T-cell (primary cell): ENCODE results near the gene SDK2. TPM values are rescaled to one million over a fixed set of nuclear protein-coding genes. Genes with fewer than 3 reads are reported as not detected.

ENCODE experiments used
- ATAC-seq, 4 experiments: fragments of 200-7000 bp in 3 of 4; fragments of 150-1000 bp in 1 of 4; cut with Tn5 transposase; replicated peaks in 1 of 4; 1 replicate in 3 of 4; 2 replicates in 1 of 4; pipeline ENCODE4 v1.10.0; 2021; ENCODE audit warnings: moderate library complexity in 3 of 4, mild to moderate bottlenecking in 2 of 4, moderate number of reproducible peaks in 1 of 4
- CTCF ChIA-PET, 2 donors: fragments of 300-600 bp; sonication (Branson Sonifier 250); formaldehyde crosslinking; loops; one replicate each; lab custom pipeline; 2022; ENCODE audit warnings: antibody characterized with exemption in 2 of 2; lab: Charles Lee
- POLR2A ChIA-PET, 2 donors: fragments of 300-600 bp; sonication (Branson Sonifier 250); formaldehyde crosslinking; loops; one replicate each; lab custom pipeline; 2022; ENCODE audit warnings: antibody characterized with exemption in 2 of 2; lab: Charles Lee
- DNase-seq, 35 experiments: peaks; one replicate each; pipeline versions ENCODE4 v3.0.0 to v3.0.0-alpha.2; 2013 to 2023
- H3K27ac ChIP-seq: one replicate; pipeline ENCODE4 v1.5.1; 2013; ENCODE audit warnings: low read length
- H3K27me3 ChIP-seq, 2 experiments: replicated peaks in 1 of 2; 1 replicate in 1 of 2; 2 replicates in 1 of 2; pipeline versions ENCODE4 v1.6.1 to v1.7.0; 2013; ENCODE audit warnings: low read length in 1 of 2, mixed read lengths in 1 of 2; ENCODE audit not compliant: control insufficient read depth in 2 of 2, insufficient read depth in 2 of 2; ENCODE audit errors: extremely low read depth in 1 of 2
- H3K36me3 ChIP-seq, 2 donors: 1 replicate in 1 of 2; 2 replicates in 1 of 2; pipeline versions ENCODE4 v1.6.1 to v1.7.0; 2013; ENCODE audit warnings: low read length in 1 of 2; ENCODE audit not compliant: control insufficient read depth in 2 of 2, insufficient read depth in 1 of 2; ENCODE audit errors: extremely low read depth in 1 of 2
- H3K4me1 ChIP-seq, 2 experiments: 1 replicate in 1 of 2; 2 replicates in 1 of 2; pipeline versions ENCODE4 v1.6.1 to v1.7.0; 2013; ENCODE audit warnings: low read length in 2 of 2, mixed read lengths in 1 of 2; ENCODE audit not compliant: insufficient read depth in 2 of 2, control insufficient read depth in 1 of 2; ENCODE audit errors: extremely low read depth in 1 of 2
- H3K4me3 ChIP-seq, 2 donors: 1 replicate in 1 of 2; 2 replicates in 1 of 2; pipeline versions ENCODE4 v1.5.1 to v1.7.0; 2013; ENCODE audit warnings: mild to moderate bottlenecking in 2 of 2, low read length in 1 of 2, moderate library complexity in 1 of 2; ENCODE audit not compliant: control insufficient read depth in 1 of 2; ENCODE audit errors: extremely low read depth in 1 of 2
- H3K9me3 ChIP-seq: 2 replicates; pipeline ENCODE4 v1.7.0; 2013
- H3K27ac Mint-ChIP-seq, 2 donors: one replicate each; pipeline ENCODE4 v1.8.0; 2020 to 2021; ENCODE audit warnings: mild to moderate bottlenecking in 2 of 2, mixed read lengths in 2 of 2
- H3K27me3 Mint-ChIP-seq, 2 donors: one replicate each; pipeline ENCODE4 v1.8.0; 2021 to 2022; ENCODE audit warnings: mixed read lengths in 2 of 2
- H3K36me3 Mint-ChIP-seq: one replicate; pipeline ENCODE4 v1.8.0; 2021; ENCODE audit warnings: mixed read lengths
- H3K4me1 Mint-ChIP-seq, 3 donors: one replicate each; pipeline ENCODE4 v1.8.0; 2020 to 2022; ENCODE audit warnings: mixed read lengths in 3 of 3, mild to moderate bottlenecking in 1 of 3
- H3K4me3 Mint-ChIP-seq, 3 donors: one replicate each; pipeline ENCODE4 v1.8.0; 2020 to 2022; ENCODE audit warnings: mild to moderate bottlenecking in 3 of 3, mixed read lengths in 3 of 3, moderate library complexity in 3 of 3
- H3K9me3 Mint-ChIP-seq, 3 donors: one replicate each; pipeline ENCODE4 v1.8.0; 2020 to 2022; ENCODE audit warnings: mixed read lengths in 3 of 3
- WGBS: methylation state at CpG from one replicate; pipeline ENCODE4 v1.1.5; 2013; ENCODE audit warnings: missing lambda C conversion rate; ENCODE audit not compliant: insufficient coverage; 5-methylcytosine and 5-hydroxymethylcytosine counted together
- total RNA-seq, 35 experiments: library from RNA in 6 of 35; stranded (reverse) in 6 of 35; fragments of 120-200 nt in 1 of 35; gene quantifications; one replicate each; pipeline versions ENCODE4 v1.2.1 to v1.2.4 and lab custom pipeline; 2013 to 2026

Gene SDK2
- total RNA-seq, 5 donors from 2014 or later (not counting 1 experiment from before 2014, with no cell fraction given), result 2.9 to 8.3 (median 4.8) TPM

GRCh38 chr17:73396431-73397277 is 247.6 kb downstream of the SDK2 start:
- Mint-ChIP-seq H3K9me3 (no peaks in the 10 kb centered on the region), H3K4me3 (no peak overlapping the region), H3K36me3 (peaks cover 6% of the 10 kb centered on the region), H3K4me1 (no peaks in the 10 kb centered on the region), H3K27me3 (no peaks in the 10 kb centered on the region), H3K27ac (no peak overlapping the region)
- Histone ChIP-seq H3K36me3 (no peaks in the 10 kb centered on the region), H3K9me3 (no peaks in the 10 kb centered on the region), H3K27ac (no peak overlapping the region), H3K4me3 (no peak overlapping the region), H3K4me1 (no peaks in the 10 kb centered on the region), H3K27me3 (peaks cover 0 to 14% of the 10 kb centered on the region in 2 experiments)
- ChIA-PET POLR2A (no interaction called here), CTCF (no interaction called here)
- no peak for DNase-seq
- ATAC-seq, result no peak
- WGBS, result 83% methylated on average over 19 of the region's 21 CpGs

DNA sequence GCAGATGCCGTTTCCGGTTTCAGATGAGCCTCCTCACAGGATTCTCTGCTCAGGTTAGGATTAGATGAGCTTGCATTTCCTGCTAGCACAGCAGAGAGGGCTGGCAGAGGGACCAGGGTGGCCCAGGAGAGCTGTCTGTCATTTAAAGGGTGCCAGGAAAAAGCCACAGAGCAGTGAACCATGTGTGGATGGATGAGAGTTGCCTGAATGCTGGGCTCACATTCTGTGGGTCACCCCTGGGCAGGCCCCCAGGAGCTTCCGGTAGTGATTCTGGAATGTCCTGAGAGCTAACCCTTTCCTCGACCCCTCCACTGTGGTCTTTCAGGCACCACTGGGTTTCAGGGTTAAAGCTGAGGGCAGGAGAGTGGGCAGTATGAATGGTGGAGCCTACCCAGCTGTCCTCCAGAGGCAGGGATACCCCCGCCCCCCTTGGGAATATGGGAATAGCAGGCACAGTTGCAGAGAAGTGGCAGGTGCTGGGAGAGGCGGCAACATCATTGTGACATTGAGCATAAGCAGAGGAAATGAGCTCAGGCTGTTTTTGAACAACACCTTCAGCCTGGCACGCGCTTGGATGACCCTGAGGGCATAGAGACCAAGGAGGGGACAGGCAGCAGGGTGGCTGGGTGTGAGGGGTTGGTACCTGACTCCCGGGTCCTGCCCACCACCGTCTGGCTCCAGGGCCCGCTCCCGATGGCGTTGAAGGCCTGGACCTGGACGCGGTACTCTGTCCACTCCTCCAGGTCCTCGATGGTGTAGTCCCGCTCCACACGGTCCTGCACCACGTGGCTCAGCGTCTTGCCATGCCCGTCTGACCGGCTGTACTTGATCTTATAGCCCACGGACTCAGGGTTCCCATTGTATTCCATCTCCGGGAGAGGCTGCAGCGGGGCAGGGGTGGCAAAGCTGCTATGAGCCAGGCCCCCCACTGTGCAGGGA is 249.5 kb downstream of the SDK2 start:
- Mint-ChIP-seq H3K27ac (no peak overlapping the region), H3K4me3 (no peak overlapping the region), H3K4me1 (no peaks in the 10 kb centered on the region), H3K27me3 (no peaks in the 10 kb centered on the region), H3K36me3 (no peaks in the 10 kb centered on the region), H3K9me3 (no peaks in the 10 kb centered on the region)
- Histone ChIP-seq H3K4me1 (no peaks in the 10 kb centered on the region), H3K4me3 (no peak overlapping the region), H3K27me3 (peaks cover 0 to 17% of the 10 kb centered on the region in 2 experiments), H3K9me3 (no peaks in the 10 kb centered on the region), H3K36me3 (no peaks in the 10 kb centered on the region), H3K27ac (no peak overlapping the region)
- POLR2A ChIA-PET, result no interaction called here
- CTCF ChIA-PET, result no interaction called here
- DNase-seq (no peak), ATAC-seq (no peak)
- 92% methylated on average over 22 of the region's 25 CpGs for WGBS

DNA sequence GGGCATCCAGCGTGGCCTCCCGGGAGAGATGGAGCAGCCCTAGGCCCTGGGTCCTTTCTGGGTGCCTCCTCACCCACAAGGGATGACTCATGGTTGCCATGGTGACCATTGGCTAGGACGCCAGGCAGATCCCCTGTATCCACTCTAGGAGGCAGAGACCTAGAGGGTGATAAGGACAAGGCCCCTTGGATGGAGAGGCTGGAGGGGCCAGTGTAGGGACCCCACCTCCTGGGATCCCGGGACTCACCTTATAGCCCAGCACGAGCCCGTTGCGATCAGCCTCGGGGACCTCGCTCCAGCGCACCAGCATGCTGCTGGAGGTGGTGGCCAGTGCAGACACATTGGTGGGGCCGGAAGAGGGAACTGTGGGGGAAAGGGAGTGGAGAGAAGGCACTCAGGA is 250.3 kb downstream of the SDK2 start:
- H3K36me3 Mint-ChIP-seq, result no peaks in the 10 kb centered on the region
- H3K9me3 Mint-ChIP-seq, result no peaks in the 10 kb centered on the region
- H3K27me3 Mint-ChIP-seq, result no peaks in the 10 kb centered on the region
- 83% methylated on average over 8 of the region's 11 CpGs for WGBS
- no peaks in the 10 kb centered on the region for H3K4me1 Mint-ChIP-seq
- Histone ChIP-seq H3K27ac (no peak overlapping the region), H3K9me3 (no peaks in the 10 kb centered on the region), H3K4me3 (no peak overlapping the region), H3K36me3 (no peaks in the 10 kb centered on the region), H3K4me1 (no peaks in the 10 kb centered on the region), H3K27me3 (peaks cover 0 to 16% of the 10 kb centered on the region in 2 experiments)
- DNase-seq, result no peak
- H3K27ac Mint-ChIP-seq, result no peak overlapping the region
- ChIA-PET POLR2A (no interaction called here), CTCF (no interaction called here)
- ATAC-seq, result no peak
- no peak overlapping the region for H3K4me3 Mint-ChIP-seq

GRCh38 chr17:73393381-73393780 is 250.9 kb downstream of the SDK2 start:
- Histone ChIP-seq H3K36me3 (no peaks in the 10 kb centered on the region), H3K4me1 (no peaks in the 10 kb centered on the region), H3K27ac (no peak overlapping the region), H3K27me3 (peaks cover 0 to 14% of the 10 kb centered on the region in 2 experiments), H3K9me3 (no peaks in the 10 kb centered on the region), H3K4me3 (no peak overlapping the region)
- H3K4me1 Mint-ChIP-seq, result no peaks in the 10 kb centered on the region
- POLR2A ChIA-PET, result no interaction called here
- DNase-seq (no peak), ATAC-seq (no peak)
- H3K27me3 Mint-ChIP-seq, result no peaks in the 10 kb centered on the region
- 93% methylated on average over 14 of the region's 14 CpGs for WGBS
- no peak overlapping the region for H3K27ac Mint-ChIP-seq
- CTCF ChIA-PET, result no interaction called here
- no peak overlapping the region for H3K4me3 Mint-ChIP-seq
- no peaks in the 10 kb centered on the region for H3K9me3 Mint-ChIP-seq
- H3K36me3 Mint-ChIP-seq, result no peaks in the 10 kb centered on the region

- Mint-ChIP-seq H3K4me3 (no peak overlapping the region), H3K9me3 (no peaks in the 10 kb centered on the region), H3K27ac (no peak overlapping the region), H3K36me3 (peaks cover 3% of the 10 kb centered on the region), H3K4me1 (no peaks in the 10 kb centered on the region), H3K27me3 (no peaks in the 10 kb centered on the region)
- Histone ChIP-seq H3K9me3 (no peaks in the 10 kb centered on the region), H3K4me3 (no peak overlapping the region), H3K4me1 (no peaks in the 10 kb centered on the region), H3K36me3 (no peaks in the 10 kb centered on the region), H3K27me3 (peaks cover 0 to 9% of the 10 kb centered on the region in 2 experiments), H3K27ac (no peak overlapping the region)
- DNase-seq, result no peak
- ATAC-seq, result no peak
- ChIA-PET CTCF (interaction anchor here in 1 of 2 donors (0.6 kb wide), 1 partner anchor 501 kb away, joined by 3 read pairs; no protein-coding TSS in a partner anchor), POLR2A (interaction anchor here in 1 of 2 donors (0.5 kb wide), 1 partner anchor 283 kb away, joined by 3 read pairs; no protein-coding TSS in a partner anchor)
- 82% methylated on average over 12 of the region's 24 CpGs for WGBS
Measured at GRCh38 chr17:73391331-73392265, 252.6 kb downstream of the SDK2 start.
